Erythroblast (primary cell): ENCODE data around the gene IGFL2.

ENCODE experiments used
- GATA1 ChIP-seq: IDR thresholded peaks from 2 replicates; pipeline ENCODE4 v1.6.1; 2011; ENCODE audit warnings: low read depth, mild to moderate bottlenecking, control low read depth, low read length, moderate library complexity
- POLR2A ChIP-seq: IDR thresholded peaks from 2 replicates; pipeline ENCODE4 v1.6.1; 2011; ENCODE audit warnings: mild to moderate bottlenecking, low read length

GRCh38 chr19:46191356-46191755, 43.3 kb downstream of the IGFL2 start:
- TF ChIP-seq POLR2A (no peak), GATA1 (no peak)
